GM10248 (cell line): Measurements from ENCODE around the gene CYTIP.

Source experiments
- CTCF ChIA-PET: fragments of 300-600 bp; sonication (Branson Sonifier 250); formaldehyde crosslinking; extraction: SDS; loops from one replicate; lab custom pipeline; 2021; ENCODE audit warnings: antibody characterized with exemption; lab: Yijun Ruan, JAX
- POLR2A ChIA-PET: fragments of 350-650 bp; sonication (Branson Sonifier 250); formaldehyde crosslinking; extraction: SDS; loops from one replicate; lab custom pipeline; 2020; ENCODE audit warnings: antibody characterized with exemption; lab: Yijun Ruan, JAX
- DNase-seq: peaks from one replicate; pipeline ENCODE4 v3.0.0; 2012; ENCODE audit errors: extremely low spot score
- CTCF ChIP-seq: IDR thresholded peaks from 2 replicates; pipeline ENCODE4 v1.5.1; 2012; ENCODE audit warnings: mild to moderate bottlenecking, low read depth; ENCODE audit errors: extremely low read depth, missing control alignments, control extremely low read depth

Gene CYTIP

DNA sequence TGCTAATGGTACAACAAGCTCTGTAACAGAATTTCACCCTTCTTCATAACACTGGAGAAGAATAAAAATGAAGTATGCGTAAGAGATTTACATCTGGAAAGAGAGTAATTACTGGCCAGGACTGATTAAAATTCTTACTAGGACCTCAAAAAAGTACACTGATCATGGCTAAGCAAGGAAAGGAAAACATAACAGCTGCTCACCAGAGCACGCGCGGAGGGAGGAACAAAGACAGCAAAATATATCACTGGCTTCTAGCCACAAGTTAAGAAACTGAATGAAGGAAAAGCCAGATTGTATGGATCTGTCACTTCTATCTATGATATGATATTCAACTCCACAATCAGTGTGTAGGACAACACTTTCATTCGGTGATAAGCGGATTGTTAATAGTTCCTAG, 15.6 kb upstream of the CYTIP start:
- ChIA-PET CTCF (interaction anchor here (1.2 to 4.6 kb wide), 7 partner anchors 8 to 123 kb away, joined by 3 to 34 read pairs (median 3); partner anchors contain the start of gene CYTIP), POLR2A (no interaction called here)
- no peak for TF ChIP-seq CTCF
- no peak for DNase-seq

GRCh38 chr2:157447741-157448140, 3.9 kb upstream of the CYTIP start:
- ChIA-PET POLR2A (no interaction called here), CTCF (interaction anchor here (1.0 to 5.2 kb wide), 9 partner anchors 11 to 121 kb away, joined by 3 to 34 read pairs (median 5); partner anchors contain the start of gene ERMN)
- TF ChIP-seq CTCF: no peak
- DNase-seq: no peak

- TF ChIP-seq CTCF: no peak
- ChIA-PET POLR2A (no interaction called here), CTCF (interaction anchor here (1.5 to 5.2 kb wide), 4 partner anchors 12 to 120 kb away, joined by 7 to 34 read pairs (median 18); partner anchors contain the start of gene ERMN)
- DNase-seq: no peak
These were observed 3.1 kb upstream of the CYTIP start for GRCh38 chr2:157447031-157447430.

DNA sequence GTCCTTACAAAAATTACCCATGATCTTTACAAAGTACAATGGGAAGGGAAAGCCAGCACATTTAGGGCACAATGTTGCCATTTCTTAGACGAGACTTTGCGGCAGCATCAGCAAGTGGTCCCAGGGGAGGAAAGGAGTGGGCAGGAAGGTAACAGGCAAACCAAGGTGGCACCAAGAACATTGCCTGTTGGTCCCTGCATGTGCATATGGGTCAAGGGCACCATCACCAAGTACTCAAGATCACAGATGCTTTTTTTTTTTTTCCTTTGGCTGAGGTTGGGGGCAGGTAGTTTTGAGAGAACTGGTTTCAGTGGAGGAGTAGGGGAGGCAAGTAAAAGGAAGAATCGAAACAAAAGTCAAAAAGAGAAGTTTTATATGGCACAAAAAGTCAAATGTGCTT, 752 bp upstream of the CYTIP start:
- no peak for TF ChIP-seq CTCF
- CTCF ChIA-PET: interaction anchor here (0.7 to 1.8 kb wide), 3 partner anchors 9 to 142 kb away, joined by 3 to 13 read pairs (median 4); no protein-coding TSS in a partner anchor
- DNase-seq: no peak
- POLR2A ChIA-PET: interaction anchor here (1.6 kb wide), 1 partner anchor 25 kb away, joined by 11 read pairs; no protein-coding TSS in a partner anchor

DNA sequence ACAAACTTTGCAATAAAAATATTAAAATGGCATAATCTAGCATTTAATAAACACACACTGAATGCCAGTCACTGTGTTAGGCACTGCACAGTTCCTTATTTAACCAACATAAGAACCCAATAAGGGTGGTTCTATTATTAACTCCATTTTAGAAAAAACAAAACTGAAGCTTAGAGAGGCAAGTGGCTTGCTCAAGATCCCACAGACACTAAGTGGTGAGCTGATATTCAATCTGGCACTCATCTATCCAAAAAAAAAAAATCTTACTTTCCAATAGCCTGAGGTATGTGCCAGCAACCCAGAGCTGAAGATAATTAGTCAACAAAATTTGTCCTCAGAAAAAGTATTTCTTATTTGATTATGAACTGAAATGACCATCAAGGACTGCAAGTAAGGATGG, 799 bp downstream of the CYTIP start:
- DNase-seq: no peak

DNA sequence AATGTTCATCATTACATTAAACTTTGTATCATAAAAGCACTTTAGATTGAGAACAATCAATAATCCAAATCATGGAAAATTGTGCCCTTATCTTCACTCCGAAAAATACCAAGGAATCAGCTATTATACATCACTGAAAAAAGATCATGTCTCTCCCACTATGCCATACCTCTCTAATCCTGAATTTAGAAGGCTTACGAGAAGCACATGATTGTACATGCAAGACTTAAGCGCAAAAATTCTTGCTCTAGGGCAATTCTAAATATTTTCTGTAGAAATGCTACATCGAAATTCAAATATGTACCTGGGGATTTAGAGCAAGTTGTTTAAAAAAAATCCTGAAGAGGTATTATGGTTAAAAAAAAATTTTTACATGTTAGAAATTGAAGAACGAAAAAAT, 1.3 kb downstream of the CYTIP start:
- ChIA-PET POLR2A (interaction anchor here (0.7 to 1.7 kb wide), 2 partner anchors 24 to 29 kb away, joined by 3 to 9 read pairs; no protein-coding TSS in a partner anchor), CTCF (interaction anchor here (1.3 to 1.8 kb wide), 9 partner anchors 11 to 115 kb away, joined by 3 to 13 read pairs (median 5); no protein-coding TSS in a partner anchor)
- no peak for DNase-seq
- no peak for TF ChIP-seq CTCF

More for the DNA sequence above, 799 bp downstream of the CYTIP start:
- no peak for TF ChIP-seq CTCF
- POLR2A ChIA-PET: interaction anchor here (0.6 to 1.7 kb wide), 5 partner anchors 8 to 1107 kb away, joined by 3 to 11 read pairs (median 8); no protein-coding TSS in a partner anchor
- CTCF ChIA-PET: interaction anchor here (0.6 to 1.8 kb wide), 12 partner anchors 11 to 116 kb away, joined by 3 to 13 read pairs (median 4); no protein-coding TSS in a partner anchor
